MM.1S (cell line): ENCODE data around the gene TUBB6.

Experiments used
- DNase-seq: peaks from one replicate; pipeline ENCODE4 v3.0.0-alpha.2; 2015
- H2AFZ ChIP-seq: fragments of 300-600 bp; sonication (generic); 2 replicates; pipeline ENCODE4 v1.6.0; 2016; ENCODE audit warnings: antibody characterized with exemption, low read length
- H3F3A ChIP-seq: fragments of 300-600 bp; sonication (generic); 2 replicates; pipeline ENCODE4 v1.6.1; 2016; ENCODE audit warnings: mild to moderate bottlenecking, antibody characterized with exemption, low read length, moderate library complexity, mixed read lengths; ENCODE audit not compliant: insufficient read depth
- H3K27ac ChIP-seq: fragments of 300-600 bp; sonication (generic); 2 replicates; pipeline ENCODE4 v1.5.1; 2016; ENCODE audit warnings: mild to moderate bottlenecking, low read length
- H3K27me3 ChIP-seq: fragments of 300-600 bp; sonication (generic); replicated peaks from 2 replicates; pipeline ENCODE4 v1.6.0; 2016; ENCODE audit warnings: low read length; ENCODE audit not compliant: insufficient read depth
- H3K36me3 ChIP-seq: fragments of 300-600 bp; sonication (generic); replicated peaks from 2 replicates; pipeline ENCODE4 v1.6.1; 2016; ENCODE audit warnings: mild to moderate bottlenecking, low read length, mixed read lengths; ENCODE audit not compliant: insufficient read depth
- H3K4me1 ChIP-seq: fragments of 300-600 bp; sonication (generic); 2 replicates; pipeline ENCODE4 v1.6.1; 2016; ENCODE audit warnings: low read length, mixed read lengths
- H3K4me2 ChIP-seq: fragments of 300-600 bp; sonication (generic); 2 replicates; pipeline ENCODE4 v1.6.0; 2016; ENCODE audit warnings: low read depth, low read length
- H3K4me3 ChIP-seq: fragments of 300-600 bp; sonication (generic); 2 replicates; pipeline ENCODE4 v1.5.1; 2016; ENCODE audit warnings: low read length, mixed read lengths
- H3K79me2 ChIP-seq: fragments of 300-600 bp; sonication (generic); 2 replicates; pipeline ENCODE4 v1.6.1; 2016; ENCODE audit warnings: mixed run types, low read length, mixed read lengths
- H3K9ac ChIP-seq: fragments of 300-600 bp; sonication (generic); 2 replicates; pipeline ENCODE4 v1.6.1; 2016; ENCODE audit warnings: low read length, mixed read lengths
- H3K9me2 ChIP-seq: fragments of 300-600 bp; sonication (generic); replicated peaks from 2 replicates; pipeline ENCODE4 v1.6.1; 2016; ENCODE audit warnings: mild to moderate bottlenecking, low read length, mixed read lengths; ENCODE audit not compliant: insufficient read depth
- H3K9me3 ChIP-seq: fragments of 300-600 bp; sonication (generic); replicated peaks from 2 replicates; pipeline ENCODE4 v1.6.1; 2016; ENCODE audit warnings: mild to moderate bottlenecking, low read length, mixed read lengths; ENCODE audit not compliant: insufficient read depth
- H4K20me1 ChIP-seq: fragments of 300-600 bp; sonication (generic); 2 replicates; pipeline ENCODE4 v1.6.1; 2016; ENCODE audit warnings: mild to moderate bottlenecking, low read length, moderate library complexity, mixed read lengths; ENCODE audit not compliant: insufficient read depth
- EZH2 ChIP-seq: fragments of 300-600 bp; sonication (generic); optimal IDR thresholded peaks from 2 replicates; pipeline ENCODE3; 2017; ENCODE audit warnings: low read depth, mild to moderate bottlenecking, antibody characterized with exemption, low read length, mixed read lengths
- EZH2phosphoT487 ChIP-seq: fragments of 300-600 bp; sonication (generic); IDR thresholded peaks from 2 replicates; pipeline ENCODE4 v1.6.1; 2018; ENCODE audit warnings: antibody characterized with exemption, low read length
- TF ChIP-seq, protein P1 (sequence below): fragments of 300-600 bp; sonication (generic); IDR thresholded peaks from 2 replicates; pipeline ENCODE4 v1.5.1; 2016; ENCODE audit warnings: antibody characterized with exemption, low read length, mixed read lengths

Gene TUBB6

DNA sequence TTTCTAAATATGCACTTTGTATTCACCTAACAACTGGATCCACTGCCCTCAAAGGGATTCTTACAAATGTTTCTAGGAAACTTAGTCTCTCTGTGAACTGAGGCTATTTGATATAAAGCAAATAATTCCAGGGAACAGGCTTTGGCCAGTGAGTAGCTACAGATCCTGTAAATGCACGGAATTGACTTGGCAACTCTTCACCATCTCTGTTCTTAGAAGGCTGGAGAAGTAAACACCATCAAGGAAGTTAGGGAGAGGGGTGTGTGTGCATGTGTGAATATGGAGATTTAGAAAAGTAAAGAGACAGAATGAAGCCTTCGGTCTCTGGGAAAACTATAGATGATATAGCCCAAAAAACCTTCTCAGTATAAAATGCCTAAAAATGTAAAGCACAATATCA lies 43.2 kb upstream of the TUBB6 start:
- TF ChIP-seq, protein P1, sequence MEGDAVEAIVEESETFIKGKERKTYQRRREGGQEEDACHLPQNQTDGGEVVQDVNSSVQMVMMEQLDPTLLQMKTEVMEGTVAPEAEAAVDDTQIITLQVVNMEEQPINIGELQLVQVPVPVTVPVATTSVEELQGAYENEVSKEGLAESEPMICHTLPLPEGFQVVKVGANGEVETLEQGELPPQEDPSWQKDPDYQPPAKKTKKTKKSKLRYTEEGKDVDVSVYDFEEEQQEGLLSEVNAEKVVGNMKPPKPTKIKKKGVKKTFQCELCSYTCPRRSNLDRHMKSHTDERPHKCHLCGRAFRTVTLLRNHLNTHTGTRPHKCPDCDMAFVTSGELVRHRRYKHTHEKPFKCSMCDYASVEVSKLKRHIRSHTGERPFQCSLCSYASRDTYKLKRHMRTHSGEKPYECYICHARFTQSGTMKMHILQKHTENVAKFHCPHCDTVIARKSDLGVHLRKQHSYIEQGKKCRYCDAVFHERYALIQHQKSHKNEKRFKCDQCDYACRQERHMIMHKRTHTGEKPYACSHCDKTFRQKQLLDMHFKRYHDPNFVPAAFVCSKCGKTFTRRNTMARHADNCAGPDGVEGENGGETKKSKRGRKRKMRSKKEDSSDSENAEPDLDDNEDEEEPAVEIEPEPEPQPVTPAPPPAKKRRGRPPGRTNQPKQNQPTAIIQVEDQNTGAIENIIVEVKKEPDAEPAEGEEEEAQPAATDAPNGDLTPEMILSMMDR = no peak
- TF ChIP-seq EZH2 (no peak), EZH2phosphoT487 (no peak)
- H3K9me3 ChIP-seq = no peaks in the 10 kb centered on the region
- no peak overlapping the region for H3K27ac ChIP-seq
- DNase-seq = no peak
- no peaks in the 10 kb centered on the region for H3K27me3 ChIP-seq
- no peaks in the 10 kb centered on the region for H3K4me1 ChIP-seq
- H3K9me2 ChIP-seq = no peaks in the 10 kb centered on the region
- no peak overlapping the region for H2AFZ ChIP-seq
- no peaks in the 10 kb centered on the region for H3F3A ChIP-seq
- H3K9ac ChIP-seq = no peak overlapping the region
- H4K20me1 ChIP-seq = no peaks in the 10 kb centered on the region
- no peaks in the 10 kb centered on the region for H3K36me3 ChIP-seq
- no peak overlapping the region for H3K4me3 ChIP-seq
- no peak overlapping the region for H3K4me2 ChIP-seq
- no peaks in the 10 kb centered on the region for H3K79me2 ChIP-seq

DNA sequence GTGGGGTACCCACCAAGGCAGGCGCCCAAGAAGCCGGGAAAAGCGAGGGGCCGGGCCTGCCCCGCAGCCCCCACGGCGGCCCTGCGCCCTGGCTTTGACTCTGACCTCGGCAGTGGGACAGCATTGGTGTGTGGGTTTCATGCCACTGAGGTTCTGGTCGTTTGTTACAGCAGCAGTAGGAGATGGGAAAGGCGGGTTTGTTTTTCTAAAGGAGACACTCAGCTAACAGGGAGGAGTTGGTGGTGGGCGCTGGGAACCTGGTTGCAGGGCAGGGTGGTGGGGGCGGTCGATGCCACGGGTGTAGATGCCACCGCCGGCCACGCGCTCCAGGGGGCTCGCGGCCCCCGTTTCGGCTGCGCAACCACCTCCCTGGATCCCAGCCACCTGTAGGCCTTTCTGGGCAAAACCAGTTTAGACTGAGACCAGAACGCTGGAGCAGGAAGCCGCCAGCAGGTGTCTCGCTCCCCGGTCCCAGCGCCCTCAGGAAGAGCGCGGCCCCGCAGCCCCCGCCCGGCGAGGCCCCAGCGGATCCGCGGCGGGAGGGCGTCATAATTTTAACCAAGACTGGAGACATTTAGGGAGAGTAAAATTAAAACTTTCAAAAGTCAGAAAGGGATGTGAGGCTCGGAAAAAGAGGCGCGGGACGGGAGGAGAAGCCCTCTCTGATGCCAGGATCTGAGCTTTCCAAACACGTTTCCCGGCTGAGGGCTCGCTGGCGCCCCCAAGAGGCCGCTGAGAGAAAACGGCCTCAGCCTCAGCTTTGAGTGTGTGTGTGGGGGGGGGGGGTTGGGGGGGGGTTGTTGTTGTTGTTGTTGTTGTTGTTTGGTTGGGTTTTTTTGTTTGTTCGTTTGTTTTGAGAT lies 36.4 kb upstream of the TUBB6 start:
- H3K9me3 ChIP-seq = no peaks in the 10 kb centered on the region
- H3F3A ChIP-seq = no peaks in the 10 kb centered on the region
- H3K9ac ChIP-seq = peak overlapping the region; percentile 49; the same call in 1 of the 2 replicates
- H3K4me3 ChIP-seq = peak overlapping the region; percentile 57
- no peaks in the 10 kb centered on the region for H3K36me3 ChIP-seq
- H2AFZ ChIP-seq = peak overlapping the region; percentile 86
- H3K9me2 ChIP-seq = no peaks in the 10 kb centered on the region
- H3K27me3 ChIP-seq = no peaks in the 10 kb centered on the region
- no peaks in the 10 kb centered on the region for H3K4me1 ChIP-seq
- no peaks in the 10 kb centered on the region for H4K20me1 ChIP-seq
- no peak overlapping the region for H3K27ac ChIP-seq
- peak overlapping the region; percentile 76; the same call in 1 of the 2 replicates for H3K4me2 ChIP-seq
- peak; percentile 80 for DNase-seq
- H3K79me2 ChIP-seq = no peaks in the 10 kb centered on the region
- TF ChIP-seq, protein P1 = peak; percentile 75
- TF ChIP-seq EZH2phosphoT487 = no peak
- no peak for TF ChIP-seq EZH2

DNA sequence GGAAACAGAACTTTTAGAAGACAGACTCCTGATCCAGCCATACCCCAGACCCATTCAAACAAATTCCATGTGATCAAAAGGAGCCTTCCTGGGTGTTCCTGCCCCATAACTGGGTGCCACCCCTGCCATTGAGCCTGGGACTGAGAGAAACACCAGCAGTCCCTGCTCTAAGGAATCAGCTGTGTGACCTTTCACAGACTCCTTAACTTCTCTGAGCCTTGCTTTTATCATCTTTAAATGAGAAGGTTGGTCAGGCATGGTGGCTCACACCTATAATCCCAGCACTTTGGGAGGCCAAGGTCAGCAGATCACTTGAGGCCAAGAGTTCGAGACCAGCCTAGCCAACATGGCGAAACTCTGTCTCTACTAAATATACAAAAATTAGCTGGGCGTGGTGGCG lies 33.2 kb upstream of the TUBB6 start:
- TF ChIP-seq EZH2 (no peak), EZH2phosphoT487 (no peak)
- TF ChIP-seq, protein P1 = no peak
- no peaks in the 10 kb centered on the region for H3K27me3 ChIP-seq
- H3K9ac ChIP-seq = no peak overlapping the region
- H3K9me3 ChIP-seq = no peaks in the 10 kb centered on the region
- H3K27ac ChIP-seq = no peak overlapping the region
- H4K20me1 ChIP-seq = no peaks in the 10 kb centered on the region
- H3K36me3 ChIP-seq = no peaks in the 10 kb centered on the region
- DNase-seq = no peak
- no peaks in the 10 kb centered on the region for H3K9me2 ChIP-seq
- H3F3A ChIP-seq = no peaks in the 10 kb centered on the region
- H3K4me3 ChIP-seq = no peak overlapping the region
- no peaks in the 10 kb centered on the region for H3K79me2 ChIP-seq
- H2AFZ ChIP-seq = no peak overlapping the region
- H3K4me2 ChIP-seq = no peak overlapping the region
- H3K4me1 ChIP-seq = peaks cover 5% of the 10 kb centered on the region; the same call in 1 of the 2 replicates
